Progenitor cell of endocrine pancreas (in vitro differentiated cells): Measurements from ENCODE around the gene ETV2. TPM values are rescaled to one million over a fixed set of nuclear protein-coding genes. Genes with fewer than 3 reads are reported as not detected.

ENCODE experiments used
- DNase-seq: peaks from one replicate; pipeline ENCODE4 v3.0.0; 2021; ENCODE audit warnings: low spot score; ENCODE audit not compliant: unreplicated experiment
- H3K27ac Mint-ChIP-seq: 2 replicates; pipeline ENCODE4 v1.8.0; 2021; ENCODE audit warnings: mild to moderate bottlenecking, moderate library complexity, mixed read lengths
- H3K27me3 Mint-ChIP-seq: 2 replicates; pipeline ENCODE4 v1.8.0; 2021; ENCODE audit warnings: mixed read lengths
- H3K36me3 Mint-ChIP-seq: 2 replicates; pipeline ENCODE4 v1.8.0; 2022; ENCODE audit warnings: mixed read lengths; ENCODE audit not compliant: insufficient read depth
- H3K4me1 Mint-ChIP-seq: 2 replicates; pipeline ENCODE4 v1.8.0; 2021; ENCODE audit warnings: low read depth, mixed read lengths
- H3K4me3 Mint-ChIP-seq: 2 replicates; pipeline ENCODE4 v1.8.0; 2021; ENCODE audit warnings: low read depth, mild to moderate bottlenecking, moderate library complexity, mixed read lengths
- H3K9me3 Mint-ChIP-seq: 2 replicates; pipeline ENCODE4 v1.8.0; 2021; ENCODE audit warnings: low read depth, mixed read lengths
- total RNA-seq: library from RNA; stranded (reverse); gene quantifications from 2 replicates; pipeline ENCODE4 v1.2.1, GENCODE V29; 2021
- TF ChIP-seq, protein P1 (sequence below): fragments of 200-600 bp; sonication (generic); IDR thresholded peaks from one replicate; pipeline ENCODE4 v1.5.0; 2021; ENCODE audit warnings: antibody characterized with exemption, mild to moderate bottlenecking; ENCODE audit not compliant: unreplicated experiment

The ETV2 gene
- total RNA-seq, 1 donor from 2014 or later: 1.0 TPM

DNA sequence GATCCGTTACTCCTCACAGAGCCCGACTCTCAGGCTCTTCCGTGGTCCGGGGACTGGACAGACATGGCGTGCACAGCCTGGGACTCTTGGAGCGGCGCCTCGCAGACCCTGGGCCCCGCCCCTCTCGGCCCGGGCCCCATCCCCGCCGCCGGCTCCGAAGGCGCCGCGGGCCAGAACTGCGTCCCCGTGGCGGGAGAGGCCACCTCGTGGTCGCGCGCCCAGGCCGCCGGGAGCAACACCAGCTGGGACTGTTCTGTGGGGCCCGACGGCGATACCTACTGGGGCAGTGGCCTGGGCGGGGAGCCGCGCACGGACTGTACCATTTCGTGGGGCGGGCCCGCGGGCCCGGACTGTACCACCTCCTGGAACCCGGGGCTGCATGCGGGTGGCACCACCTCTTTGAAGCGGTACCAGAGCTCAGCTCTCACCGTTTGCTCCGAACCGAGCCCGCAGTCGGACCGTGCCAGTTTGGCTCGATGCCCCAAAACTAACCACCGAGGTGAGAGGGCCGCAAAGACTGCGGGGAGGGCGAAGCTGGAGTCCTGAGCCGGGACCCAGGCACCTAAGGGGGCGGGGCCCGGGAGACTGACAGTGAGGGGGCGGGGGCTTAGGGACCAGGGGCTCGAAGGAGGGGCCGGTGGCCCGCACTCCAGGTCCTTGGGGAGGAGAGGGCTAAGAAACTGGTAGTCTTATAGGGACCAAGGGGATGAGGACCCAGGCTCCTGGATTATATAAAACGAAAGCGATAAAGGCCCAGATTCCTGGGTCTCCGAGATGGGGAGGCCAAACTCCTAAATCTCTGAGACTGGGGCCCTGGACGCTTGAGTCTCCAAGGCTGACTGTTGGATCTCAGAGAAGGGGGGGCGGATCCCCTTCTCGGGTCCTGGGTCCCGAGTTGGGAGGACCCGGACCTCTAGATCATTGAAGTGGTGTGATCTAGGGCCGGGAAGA is 2.0 kb downstream of the ETV2 start:
- Mint-ChIP-seq H3K4me1 (peaks cover 9% of the 10 kb centered on the region), H3K4me3 (peak overlapping the region; percentile 79), H3K27me3 (peaks cover 8% of the 10 kb centered on the region), H3K27ac (peak overlapping the region; percentile 89), H3K36me3 (no peaks in the 10 kb centered on the region), H3K9me3 (no peaks in the 10 kb centered on the region)
- TF ChIP-seq, protein P1, sequence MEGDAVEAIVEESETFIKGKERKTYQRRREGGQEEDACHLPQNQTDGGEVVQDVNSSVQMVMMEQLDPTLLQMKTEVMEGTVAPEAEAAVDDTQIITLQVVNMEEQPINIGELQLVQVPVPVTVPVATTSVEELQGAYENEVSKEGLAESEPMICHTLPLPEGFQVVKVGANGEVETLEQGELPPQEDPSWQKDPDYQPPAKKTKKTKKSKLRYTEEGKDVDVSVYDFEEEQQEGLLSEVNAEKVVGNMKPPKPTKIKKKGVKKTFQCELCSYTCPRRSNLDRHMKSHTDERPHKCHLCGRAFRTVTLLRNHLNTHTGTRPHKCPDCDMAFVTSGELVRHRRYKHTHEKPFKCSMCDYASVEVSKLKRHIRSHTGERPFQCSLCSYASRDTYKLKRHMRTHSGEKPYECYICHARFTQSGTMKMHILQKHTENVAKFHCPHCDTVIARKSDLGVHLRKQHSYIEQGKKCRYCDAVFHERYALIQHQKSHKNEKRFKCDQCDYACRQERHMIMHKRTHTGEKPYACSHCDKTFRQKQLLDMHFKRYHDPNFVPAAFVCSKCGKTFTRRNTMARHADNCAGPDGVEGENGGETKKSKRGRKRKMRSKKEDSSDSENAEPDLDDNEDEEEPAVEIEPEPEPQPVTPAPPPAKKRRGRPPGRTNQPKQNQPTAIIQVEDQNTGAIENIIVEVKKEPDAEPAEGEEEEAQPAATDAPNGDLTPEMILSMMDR: peak; percentile 24
- peak; percentile 69 for DNase-seq

DNA sequence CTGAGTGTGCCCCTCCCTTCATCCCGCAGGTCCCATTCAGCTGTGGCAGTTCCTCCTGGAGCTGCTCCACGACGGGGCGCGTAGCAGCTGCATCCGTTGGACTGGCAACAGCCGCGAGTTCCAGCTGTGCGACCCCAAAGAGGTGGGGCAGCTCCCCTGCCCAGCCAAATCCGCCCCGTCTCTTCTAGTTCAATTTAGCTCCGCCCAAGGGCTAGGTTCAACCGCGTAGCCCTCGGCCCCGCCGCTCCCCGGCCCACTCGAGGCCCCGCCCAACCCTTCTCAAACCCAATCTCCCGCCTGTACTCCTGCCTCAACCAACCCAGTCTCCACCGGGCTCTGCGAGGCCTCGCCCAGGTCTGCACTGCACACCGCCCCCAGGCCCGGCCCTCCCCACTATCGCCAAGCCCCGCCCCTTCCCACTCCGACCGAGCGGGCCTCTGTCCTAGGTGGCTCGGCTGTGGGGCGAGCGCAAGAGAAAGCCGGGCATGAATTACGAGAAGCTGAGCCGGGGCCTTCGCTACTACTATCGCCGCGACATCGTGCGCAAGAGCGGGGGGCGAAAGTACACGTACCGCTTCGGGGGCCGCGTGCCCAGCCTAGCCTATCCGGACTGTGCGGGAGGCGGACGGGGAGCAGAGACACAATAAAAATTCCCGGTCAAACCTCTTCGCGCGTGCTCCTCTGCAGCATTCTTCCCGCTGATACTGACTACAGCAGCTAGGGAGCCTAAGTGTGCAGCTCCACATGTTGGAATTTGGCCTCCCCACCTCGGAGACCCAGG is 2.9 kb downstream of the ETV2 start:
- peak overlapping the region; percentile 92 for H3K27ac Mint-ChIP-seq
- TF ChIP-seq, protein P1: no peak
- H3K9me3 Mint-ChIP-seq: no peaks in the 10 kb centered on the region
- peak; percentile 68 for DNase-seq
- peaks cover 8% of the 10 kb centered on the region for H3K27me3 Mint-ChIP-seq
- H3K4me3 Mint-ChIP-seq: peak overlapping the region; percentile 79
- H3K4me1 Mint-ChIP-seq: peaks cover 14% of the 10 kb centered on the region
- no peaks in the 10 kb centered on the region for H3K36me3 Mint-ChIP-seq

DNA sequence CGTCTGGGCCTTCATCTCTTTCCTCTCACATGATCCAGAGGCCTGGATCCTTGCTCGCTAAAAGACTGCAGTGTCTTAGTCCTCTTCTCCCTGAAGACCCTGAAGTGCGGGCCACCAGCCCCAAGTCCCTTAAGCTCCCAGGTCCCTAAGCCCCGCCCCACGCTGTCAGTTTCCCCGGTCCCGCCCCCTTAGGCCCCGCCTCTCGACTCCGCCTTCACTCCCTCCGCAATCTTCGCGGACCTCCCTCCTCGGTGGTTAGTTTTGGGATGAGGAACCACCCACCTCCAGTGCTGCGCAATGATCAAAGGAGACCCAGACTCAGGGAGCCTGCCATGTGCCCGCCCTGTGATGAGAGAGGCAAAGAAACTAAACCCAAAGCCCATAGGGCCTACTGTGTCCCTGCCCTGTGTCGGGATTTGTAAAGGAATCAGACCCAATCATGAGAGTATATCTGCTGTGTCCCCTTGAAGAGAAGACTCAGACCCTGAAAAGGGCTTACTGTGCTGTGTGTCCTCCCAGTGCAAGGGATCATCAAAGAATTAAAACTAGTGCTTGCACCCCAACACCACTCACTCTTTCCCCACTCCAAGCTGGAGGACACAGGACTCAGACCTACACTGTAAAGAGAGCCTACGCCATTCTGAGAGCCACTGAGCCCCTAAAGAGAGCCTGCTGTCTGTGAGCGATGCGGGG is 3.6 kb downstream of the ETV2 start:
- H3K27ac Mint-ChIP-seq: peak overlapping the region; percentile 92
- peaks cover 14% of the 10 kb centered on the region for H3K4me1 Mint-ChIP-seq
- H3K9me3 Mint-ChIP-seq: no peaks in the 10 kb centered on the region
- H3K27me3 Mint-ChIP-seq: peaks cover 8% of the 10 kb centered on the region
- peak overlapping the region; percentile 79 for H3K4me3 Mint-ChIP-seq
- DNase-seq: peak; percentile 53
- TF ChIP-seq, protein P1: no peak
- no peaks in the 10 kb centered on the region for H3K36me3 Mint-ChIP-seq

DNA sequence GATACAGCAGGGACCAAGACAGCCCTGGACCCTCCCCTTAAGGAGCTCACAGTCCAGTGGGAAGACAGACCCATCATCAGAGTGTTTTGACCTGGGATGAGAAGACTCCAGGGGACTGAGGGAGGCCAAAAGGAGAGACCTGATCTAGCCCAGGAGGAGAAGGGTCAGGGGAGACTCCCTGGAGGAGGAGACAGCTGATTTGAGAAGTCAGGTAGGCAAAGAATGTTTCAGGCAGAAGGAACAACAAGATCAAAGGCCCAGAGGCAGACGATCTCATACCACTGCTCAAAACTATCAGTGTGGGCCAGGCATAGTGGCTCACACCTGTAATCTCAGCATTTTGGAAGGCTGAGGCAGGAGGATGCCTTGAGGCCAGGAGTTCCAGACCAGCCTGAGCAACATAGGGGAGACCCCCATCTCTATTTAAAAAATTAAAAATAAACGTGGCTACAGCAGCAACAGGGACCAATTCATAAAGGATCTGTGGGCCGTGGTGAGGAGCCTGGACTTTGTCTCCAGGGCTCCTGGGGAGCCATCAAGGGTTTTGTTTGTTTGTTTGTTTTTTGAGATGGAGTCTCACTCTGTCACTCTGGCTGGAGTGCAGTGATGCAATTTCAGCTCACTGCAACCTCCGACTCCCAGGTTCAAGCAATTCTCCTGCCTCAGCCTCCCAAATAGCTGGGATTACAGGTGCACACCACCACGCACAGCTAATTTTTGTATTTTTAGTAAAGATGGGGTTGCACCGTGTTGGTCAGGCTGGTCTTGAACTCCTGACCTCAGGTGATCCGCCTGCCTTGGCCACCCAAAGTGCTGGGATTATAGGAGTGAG is 4.4 kb downstream of the ETV2 start:
- Mint-ChIP-seq H3K27ac (no peak overlapping the region), H3K4me3 (no peak overlapping the region)
- no peak for DNase-seq

More for the DNA sequence above, 4.4 kb downstream of the ETV2 start:
- H3K36me3 Mint-ChIP-seq: no peaks in the 10 kb centered on the region
- peaks cover 14% of the 10 kb centered on the region for H3K4me1 Mint-ChIP-seq
- no peaks in the 10 kb centered on the region for H3K9me3 Mint-ChIP-seq
- peaks cover 8% of the 10 kb centered on the region for H3K27me3 Mint-ChIP-seq
- TF ChIP-seq, protein P1: no peak
